ENCODE measurements around the gene ADAM19. TPM values are rescaled to one million over a fixed set of nuclear protein-coding genes. Genes with fewer than 3 reads are reported as not detected.

Gene ADAM19
- total RNA-seq, 1 experiment from 2014 or later = 3.5 TPM

DNA sequence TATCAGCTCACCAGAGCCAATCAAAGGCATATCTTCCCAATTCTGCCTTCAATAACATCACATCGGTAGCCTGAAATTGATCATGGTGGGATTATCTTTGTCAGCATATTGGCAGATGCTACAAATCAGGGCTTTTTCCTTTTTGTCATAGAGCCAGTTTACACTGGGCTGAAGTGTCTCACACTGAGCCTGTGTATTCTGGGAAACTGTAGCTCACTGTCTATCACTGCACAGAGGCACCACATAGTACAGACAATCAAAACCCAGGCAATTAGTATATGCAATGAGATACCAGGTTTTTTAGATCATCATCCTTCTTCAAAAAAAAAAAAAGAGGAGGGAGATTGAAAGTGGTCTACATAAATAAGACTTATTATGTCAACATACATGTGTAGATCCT lies 46.6 kb downstream of the ADAM19 start:
- no peak for DNase-seq (ENCODE audit: low read depth, low spot score)
- H3K4me3 ChIP-seq (ENCODE audit: low read depth in 2 of 2, low read length in 2 of 2) = no peak overlapping the region
- BruUV-seq (replicated peaks) = no TSS peak
- in situ Hi-C loops (cut with HindIII; ENCODE audit: low pct_unique_long_range_greater_than_20kb, low sequenced_read_pairs) = no loop called here
- no peak for ATAC-seq
- intact Hi-C loops (cut with micrococcal nuclease; ENCODE audit: unreplicated experiment) = no loop called here
- no peak for TF ChIP-seq POLR2AphosphoS5 (IDR thresholded peaks at IDR 0.05; ENCODE audit: low read depth, low read length)
- TF ChIP-seq TCF7L2 (IDR thresholded peaks at IDR 0.05; ENCODE audit: low read depth, low read length) = no peak
- TF ChIP-seq SIN3A (IDR thresholded peaks at IDR 0.05; ENCODE audit: borderline replicate concordance, insufficient read depth, low read depth, low read length) = no peak
- TF ChIP-seq, protein P1, sequence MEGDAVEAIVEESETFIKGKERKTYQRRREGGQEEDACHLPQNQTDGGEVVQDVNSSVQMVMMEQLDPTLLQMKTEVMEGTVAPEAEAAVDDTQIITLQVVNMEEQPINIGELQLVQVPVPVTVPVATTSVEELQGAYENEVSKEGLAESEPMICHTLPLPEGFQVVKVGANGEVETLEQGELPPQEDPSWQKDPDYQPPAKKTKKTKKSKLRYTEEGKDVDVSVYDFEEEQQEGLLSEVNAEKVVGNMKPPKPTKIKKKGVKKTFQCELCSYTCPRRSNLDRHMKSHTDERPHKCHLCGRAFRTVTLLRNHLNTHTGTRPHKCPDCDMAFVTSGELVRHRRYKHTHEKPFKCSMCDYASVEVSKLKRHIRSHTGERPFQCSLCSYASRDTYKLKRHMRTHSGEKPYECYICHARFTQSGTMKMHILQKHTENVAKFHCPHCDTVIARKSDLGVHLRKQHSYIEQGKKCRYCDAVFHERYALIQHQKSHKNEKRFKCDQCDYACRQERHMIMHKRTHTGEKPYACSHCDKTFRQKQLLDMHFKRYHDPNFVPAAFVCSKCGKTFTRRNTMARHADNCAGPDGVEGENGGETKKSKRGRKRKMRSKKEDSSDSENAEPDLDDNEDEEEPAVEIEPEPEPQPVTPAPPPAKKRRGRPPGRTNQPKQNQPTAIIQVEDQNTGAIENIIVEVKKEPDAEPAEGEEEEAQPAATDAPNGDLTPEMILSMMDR (IDR thresholded peaks at IDR 0.05) = no peak
- TF ChIP-seq, protein P2, sequence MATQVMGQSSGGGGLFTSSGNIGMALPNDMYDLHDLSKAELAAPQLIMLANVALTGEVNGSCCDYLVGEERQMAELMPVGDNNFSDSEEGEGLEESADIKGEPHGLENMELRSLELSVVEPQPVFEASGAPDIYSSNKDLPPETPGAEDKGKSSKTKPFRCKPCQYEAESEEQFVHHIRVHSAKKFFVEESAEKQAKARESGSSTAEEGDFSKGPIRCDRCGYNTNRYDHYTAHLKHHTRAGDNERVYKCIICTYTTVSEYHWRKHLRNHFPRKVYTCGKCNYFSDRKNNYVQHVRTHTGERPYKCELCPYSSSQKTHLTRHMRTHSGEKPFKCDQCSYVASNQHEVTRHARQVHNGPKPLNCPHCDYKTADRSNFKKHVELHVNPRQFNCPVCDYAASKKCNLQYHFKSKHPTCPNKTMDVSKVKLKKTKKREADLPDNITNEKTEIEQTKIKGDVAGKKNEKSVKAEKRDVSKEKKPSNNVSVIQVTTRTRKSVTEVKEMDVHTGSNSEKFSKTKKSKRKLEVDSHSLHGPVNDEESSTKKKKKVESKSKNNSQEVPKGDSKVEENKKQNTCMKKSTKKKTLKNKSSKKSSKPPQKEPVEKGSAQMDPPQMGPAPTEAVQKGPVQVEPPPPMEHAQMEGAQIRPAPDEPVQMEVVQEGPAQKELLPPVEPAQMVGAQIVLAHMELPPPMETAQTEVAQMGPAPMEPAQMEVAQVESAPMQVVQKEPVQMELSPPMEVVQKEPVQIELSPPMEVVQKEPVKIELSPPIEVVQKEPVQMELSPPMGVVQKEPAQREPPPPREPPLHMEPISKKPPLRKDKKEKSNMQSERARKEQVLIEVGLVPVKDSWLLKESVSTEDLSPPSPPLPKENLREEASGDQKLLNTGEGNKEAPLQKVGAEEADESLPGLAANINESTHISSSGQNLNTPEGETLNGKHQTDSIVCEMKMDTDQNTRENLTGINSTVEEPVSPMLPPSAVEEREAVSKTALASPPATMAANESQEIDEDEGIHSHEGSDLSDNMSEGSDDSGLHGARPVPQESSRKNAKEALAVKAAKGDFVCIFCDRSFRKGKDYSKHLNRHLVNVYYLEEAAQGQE (IDR thresholded peaks at IDR 0.05; ENCODE audit: insufficient read depth in 1 of 2, low read depth in 2 of 2, low read length in 1 of 2) = no peak
- no peaks in the 10 kb centered on the region for H3K9me3 ChIP-seq (ENCODE audit: control insufficient read depth, insufficient read depth, low read depth, low read length)
- H3K27ac ChIP-seq (ENCODE audit: low read length) = no peak overlapping the region
- no peaks in the 10 kb centered on the region for H3K4me1 ChIP-seq (ENCODE audit: control insufficient read depth, insufficient read depth, low read length)
- no peaks in the 10 kb centered on the region for H3K27me3 ChIP-seq (ENCODE audit: control insufficient read depth, insufficient read depth, low read length)
- no peaks in the 10 kb centered on the region for H3K36me3 ChIP-seq (ENCODE audit: control insufficient read depth, insufficient read depth, low read length)
- POLR2A ChIA-PET = no interaction called here
- CTCF ChIA-PET = interaction anchor here (0.7 kb wide), 1 partner anchor 186 kb away, joined by 4 read pairs; no protein-coding TSS in a partner anchor

DNA sequence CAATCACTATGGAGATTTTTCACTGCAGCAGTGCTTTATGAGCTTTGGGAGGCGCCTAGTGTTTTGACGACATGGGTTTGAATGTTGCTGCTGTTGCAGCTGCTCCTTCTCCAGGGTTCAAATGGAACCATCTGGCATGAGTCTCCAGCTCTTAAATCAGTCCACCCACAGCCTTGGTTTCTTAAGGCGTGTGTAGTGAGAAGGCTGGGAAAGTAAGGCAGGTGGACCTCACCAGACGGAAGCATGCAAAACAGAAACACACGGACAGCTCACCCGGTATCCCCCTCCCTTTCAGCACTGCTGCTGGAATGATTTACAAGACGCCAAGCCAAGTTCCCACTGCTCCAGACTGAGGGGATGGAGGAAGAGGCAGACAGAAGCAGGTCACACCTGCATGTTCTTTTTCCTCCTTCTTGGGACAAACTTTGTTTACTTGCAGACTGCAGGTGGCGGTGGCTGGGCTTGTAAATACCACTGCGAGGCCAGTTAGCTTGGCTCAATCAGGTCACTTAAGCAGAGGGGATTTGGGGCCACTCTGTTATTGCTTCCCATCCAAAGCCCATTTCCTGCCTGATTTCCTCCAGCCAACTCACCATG lies 47.4 kb downstream of the ADAM19 start:
- TF ChIP-seq, protein P2 (IDR thresholded peaks at IDR 0.05; ENCODE audit: insufficient read depth in 1 of 2, low read depth in 2 of 2, low read length in 1 of 2) = no peak
- TF ChIP-seq POLR2AphosphoS5 (IDR thresholded peaks at IDR 0.05; ENCODE audit: low read depth, low read length) (no peak), TCF7L2 (IDR thresholded peaks at IDR 0.05; ENCODE audit: low read depth, low read length) (no peak), SIN3A (IDR thresholded peaks at IDR 0.05; ENCODE audit: borderline replicate concordance, insufficient read depth, low read depth, low read length) (no peak)
- TF ChIP-seq, protein P1 (IDR thresholded peaks at IDR 0.05) = no peak
- no peak overlapping the region for H3K4me3 ChIP-seq (ENCODE audit: low read depth in 2 of 2, low read length in 2 of 2)
- in situ Hi-C loops (cut with HindIII; ENCODE audit: low pct_unique_long_range_greater_than_20kb, low sequenced_read_pairs) = no loop called here
- ATAC-seq = no peak
- ChIA-PET CTCF (no interaction called here), POLR2A (no interaction called here)
- intact Hi-C loops (cut with micrococcal nuclease; ENCODE audit: unreplicated experiment) = no loop called here
- DNase-seq (ENCODE audit: low read depth, low spot score) = no peak
- H3K27me3 ChIP-seq (ENCODE audit: control insufficient read depth, insufficient read depth, low read length) = no peaks in the 10 kb centered on the region
- H3K4me1 ChIP-seq (ENCODE audit: control insufficient read depth, insufficient read depth, low read length) = no peaks in the 10 kb centered on the region
- no TSS peak for BruUV-seq (replicated peaks)
- no peak overlapping the region for H3K27ac ChIP-seq (ENCODE audit: low read length)
- H3K9me3 ChIP-seq (ENCODE audit: control insufficient read depth, insufficient read depth, low read depth, low read length) = no peaks in the 10 kb centered on the region
- H3K36me3 ChIP-seq (ENCODE audit: control insufficient read depth, insufficient read depth, low read length) = no peaks in the 10 kb centered on the region

Measured in Panc1 (cell line).